Hematopoietic multipotent progenitor cell treated with erythropoietin and hydrocortisone succinate and interleukin-3 and kit ligand, for 17 days (in vitro differentiated cells): ENCODE results near the gene LIN28B.
"Not testable (repeated sequence)": the region's sequence is repeated elsewhere in the genome, so short reads cannot be mapped to it uniquely, and the experiment has no call there.

Experiments used
- DNase-seq: peaks from one replicate; pipeline ENCODE4 v3.0.0-alpha.2; 2015; ENCODE audit warnings: low spot score

LIN28B gene

GRCh38 chr6:105069821-105070445 is 113.0 kb downstream of the LIN28B start:
- DNase-seq = no peak

DNA sequence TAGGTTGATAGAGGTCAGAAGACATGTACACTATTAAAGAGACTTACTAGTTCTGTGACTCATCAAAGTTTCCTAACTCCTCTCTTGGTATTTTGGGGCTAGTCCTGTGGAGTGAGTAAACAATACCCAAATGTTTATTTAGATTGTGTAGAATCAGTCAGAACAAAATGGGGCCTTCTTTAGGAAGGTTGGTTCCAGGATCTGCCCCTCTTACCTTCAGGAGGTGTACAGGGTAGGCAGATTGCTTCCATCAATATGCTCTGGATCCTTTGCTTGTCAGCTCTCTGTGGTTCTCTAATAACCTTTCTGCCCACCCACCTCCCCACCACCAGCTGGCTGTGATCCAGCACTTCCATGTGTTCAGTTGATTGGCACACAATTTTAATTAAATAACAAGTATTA is 115.9 kb downstream of the LIN28B start:
- DNase-seq = no peak

DNA sequence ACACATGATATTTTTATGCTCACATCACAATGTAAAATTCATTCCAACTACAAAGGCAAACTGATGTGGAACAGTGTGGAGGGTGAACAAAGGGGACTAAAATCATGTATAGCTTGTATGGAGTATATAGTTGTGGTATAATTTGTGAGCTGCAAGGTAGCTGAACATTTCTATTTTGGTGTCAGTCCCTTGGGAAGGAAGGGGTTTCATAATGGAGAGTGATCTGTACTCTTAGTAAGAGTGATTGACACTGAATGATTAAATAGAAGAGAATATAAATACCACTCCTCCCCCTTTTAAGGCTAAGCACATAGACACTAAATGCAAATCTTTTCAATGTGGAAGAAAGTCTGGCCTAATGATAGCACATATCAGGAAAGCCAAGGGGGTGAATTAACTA is 118.3 kb downstream of the LIN28B start:
- DNase-seq = no peak

DNA sequence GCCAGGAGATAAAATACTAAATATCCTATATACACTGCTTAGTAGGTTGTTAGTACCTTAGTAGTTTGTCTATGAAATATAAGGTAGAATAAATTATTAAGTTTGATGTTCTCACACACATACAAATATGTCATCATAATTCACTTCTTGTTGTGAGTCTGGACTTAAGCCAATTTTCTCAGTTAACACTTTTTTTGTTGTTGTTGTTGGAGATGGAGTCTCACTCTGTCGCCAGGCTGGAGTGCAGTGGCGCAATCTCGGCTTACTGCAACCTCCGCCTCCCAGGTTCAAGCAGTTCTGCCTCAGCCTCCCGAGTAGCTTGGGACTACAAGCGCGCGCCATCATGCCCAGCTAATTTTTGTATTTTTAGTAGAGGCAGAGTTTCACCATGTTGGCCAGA is 119.5 kb downstream of the LIN28B start:
- not testable (repeated sequence) for DNase-seq

GRCh38 chr6:105077596-105078385 is 120.9 kb downstream of the LIN28B start:
- no peak for DNase-seq

DNA sequence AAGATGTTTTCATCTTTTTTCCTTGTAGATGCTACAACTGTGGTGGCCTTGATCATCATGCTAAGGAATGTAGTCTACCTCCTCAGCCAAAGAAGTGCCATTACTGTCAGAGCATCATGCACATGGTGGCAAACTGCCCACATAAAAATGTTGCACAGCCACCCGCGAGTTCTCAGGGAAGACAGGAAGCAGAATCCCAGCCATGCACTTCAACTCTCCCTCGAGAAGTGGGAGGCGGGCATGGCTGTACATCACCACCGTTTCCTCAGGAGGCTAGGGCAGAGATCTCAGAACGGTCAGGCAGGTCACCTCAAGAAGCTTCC is 121.4 kb downstream of the LIN28B start:
- no peak for DNase-seq

DNA sequence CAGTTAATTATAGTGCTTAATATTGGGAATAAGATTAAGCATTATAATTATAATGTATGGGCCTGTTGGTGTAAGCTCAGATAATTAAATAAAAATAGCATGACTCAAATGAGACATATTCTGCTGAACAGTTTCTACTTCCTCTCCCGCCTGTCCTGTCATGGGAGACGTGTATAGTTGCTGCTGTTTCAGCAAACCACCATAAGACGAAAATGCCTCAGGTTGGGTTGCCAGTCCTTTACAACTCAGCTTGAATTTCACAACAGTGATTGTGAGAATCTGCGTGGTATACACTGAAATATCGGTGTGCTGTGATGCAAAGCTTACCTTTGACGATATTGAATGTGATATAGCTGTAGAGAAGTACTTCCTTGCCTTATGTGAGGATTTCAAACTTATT is 123.4 kb downstream of the LIN28B start:
- DNase-seq = no peak

DNA sequence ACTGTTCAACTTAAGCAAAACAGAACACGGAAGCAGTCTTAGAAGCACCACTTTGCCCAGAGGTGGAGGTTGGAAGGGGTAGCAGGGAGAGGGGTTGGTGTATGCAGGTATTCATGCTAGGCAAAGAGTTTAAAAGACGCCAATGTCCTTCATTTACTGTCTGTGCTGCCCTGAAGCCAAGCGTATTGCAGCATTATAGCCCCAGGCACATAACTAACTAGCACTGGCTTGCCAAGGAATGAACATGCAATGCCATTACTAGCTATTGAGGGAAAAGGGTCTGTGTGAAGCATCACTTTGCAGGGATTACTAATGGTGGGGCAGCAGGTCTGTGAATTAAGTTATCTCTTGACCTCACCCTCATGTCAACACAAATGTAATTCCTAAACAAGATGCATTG is 124.8 kb downstream of the LIN28B start:
- not testable (repeated sequence) for DNase-seq

DNA sequence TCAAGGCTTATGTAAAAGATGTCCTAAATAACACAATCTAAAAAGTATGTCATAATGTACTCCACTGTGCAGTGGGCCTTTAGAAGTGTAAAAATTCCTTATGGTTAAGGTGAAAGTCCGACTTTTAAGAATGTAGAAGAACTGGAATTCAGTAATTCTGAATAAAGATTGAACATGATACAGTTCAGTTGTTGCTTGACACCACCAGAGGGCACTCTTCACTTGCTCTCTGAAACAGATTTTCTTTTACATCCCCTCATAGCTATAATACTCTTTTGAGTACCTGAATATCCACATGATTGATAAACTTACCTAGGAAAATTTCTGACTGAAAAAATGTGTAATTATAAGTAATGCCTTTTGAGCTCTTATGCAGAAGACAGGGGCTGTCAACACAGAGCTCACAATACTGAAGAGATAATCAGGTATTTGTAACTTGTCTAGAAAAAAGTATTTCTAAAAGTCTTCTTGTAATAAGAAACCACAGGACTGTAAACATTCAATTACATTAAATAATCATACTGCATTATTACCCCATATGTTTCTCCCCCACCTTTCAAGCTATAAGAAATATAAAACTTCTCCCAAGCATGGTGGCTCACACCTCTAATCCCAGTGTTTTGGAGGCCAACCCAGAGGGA is 130.8 kb downstream of the LIN28B start:
- DNase-seq = peak; percentile 26

GRCh38 chr6:105091140-105091829 is 134.4 kb downstream of the LIN28B start:
- DNase-seq = no peak

DNA sequence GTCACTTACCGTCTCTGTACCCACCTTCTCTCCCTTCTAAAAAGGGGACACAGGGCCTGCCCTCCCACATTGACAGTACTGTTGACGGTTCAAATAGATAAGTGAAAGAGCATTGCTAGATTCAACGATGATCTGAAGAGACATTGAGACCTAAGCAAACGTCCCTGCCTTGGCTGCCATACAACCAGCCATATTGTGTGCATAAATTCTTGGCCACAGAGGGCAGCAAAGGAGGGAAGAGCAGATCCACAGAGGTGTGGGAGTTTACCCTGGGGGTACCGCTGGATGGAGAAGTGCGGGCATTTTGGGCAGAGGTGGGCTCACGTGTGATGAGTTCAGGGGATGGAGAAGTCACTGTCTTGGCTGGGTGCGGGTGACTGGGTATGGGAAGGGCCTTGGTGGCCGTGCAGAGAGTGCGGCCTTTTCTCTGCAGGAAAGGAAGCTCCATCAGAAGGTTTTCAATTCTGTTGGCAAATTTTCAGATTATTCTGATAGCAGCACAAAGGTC is 137.3 kb downstream of the LIN28B start:
- no peak for DNase-seq

DNA sequence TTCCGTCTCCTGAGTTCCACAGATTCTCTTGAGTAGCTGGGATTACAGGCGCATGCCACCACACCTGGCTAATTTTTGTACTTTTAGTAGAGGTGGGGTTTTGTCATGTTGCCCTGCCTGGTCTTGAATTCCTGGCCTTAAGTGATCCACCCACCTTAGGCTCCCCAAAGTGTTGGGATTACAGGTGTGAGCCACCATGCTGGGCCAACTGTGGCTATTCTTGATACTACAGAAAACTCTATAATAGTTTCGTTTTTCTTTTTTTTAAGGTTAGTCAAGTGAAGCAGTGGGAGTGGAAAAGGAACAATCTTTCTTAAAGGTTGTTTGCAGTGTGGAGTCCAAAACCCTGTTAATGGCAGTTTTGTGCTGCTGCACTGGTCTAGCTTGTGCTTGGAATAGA is 138.2 kb downstream of the LIN28B start:
- DNase-seq = no peak

DNA sequence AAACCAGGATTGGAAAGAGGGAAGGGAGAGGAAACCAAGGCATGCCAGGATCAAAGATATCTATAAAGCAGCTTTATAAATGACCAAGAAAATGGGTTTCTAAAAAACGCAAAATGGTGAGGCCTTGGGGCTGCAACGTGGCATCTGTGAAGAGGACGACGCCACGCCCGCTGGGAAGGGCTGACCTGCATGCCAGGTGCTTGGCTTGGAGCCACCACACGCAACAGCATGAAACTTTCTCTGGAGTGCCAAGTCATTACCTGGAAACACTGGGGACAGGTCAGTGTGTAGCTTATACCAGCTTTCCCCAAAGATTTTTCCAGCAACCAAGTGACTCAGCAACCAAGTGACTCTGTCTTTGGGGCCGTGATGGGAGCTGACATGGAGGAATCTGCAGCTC is 140.4 kb downstream of the LIN28B start:
- DNase-seq = no peak

DNA sequence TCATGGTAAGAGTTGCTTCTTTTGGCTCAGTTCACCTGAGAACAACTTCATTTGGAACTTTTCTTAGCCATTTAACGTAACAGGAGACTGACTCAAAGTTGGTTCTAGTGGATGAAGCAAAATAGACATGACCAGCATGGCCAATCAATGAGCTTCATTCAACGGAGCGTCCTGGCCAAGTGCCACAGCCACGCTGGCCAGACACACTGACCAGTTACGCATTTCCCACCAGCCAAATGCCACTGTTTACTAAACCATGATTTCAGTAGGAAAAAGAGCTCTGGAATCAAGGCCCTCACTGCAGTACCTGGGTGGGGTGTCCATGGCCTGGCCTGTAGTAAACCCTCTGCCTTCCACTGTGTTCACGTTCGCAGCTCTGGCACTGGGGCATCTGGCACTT is 142.5 kb downstream of the LIN28B start:
- DNase-seq = no peak

- DNase-seq = no peak
These were observed 145.3 kb downstream of the LIN28B start for GRCh38 chr6:105102186-105102585.

DNA sequence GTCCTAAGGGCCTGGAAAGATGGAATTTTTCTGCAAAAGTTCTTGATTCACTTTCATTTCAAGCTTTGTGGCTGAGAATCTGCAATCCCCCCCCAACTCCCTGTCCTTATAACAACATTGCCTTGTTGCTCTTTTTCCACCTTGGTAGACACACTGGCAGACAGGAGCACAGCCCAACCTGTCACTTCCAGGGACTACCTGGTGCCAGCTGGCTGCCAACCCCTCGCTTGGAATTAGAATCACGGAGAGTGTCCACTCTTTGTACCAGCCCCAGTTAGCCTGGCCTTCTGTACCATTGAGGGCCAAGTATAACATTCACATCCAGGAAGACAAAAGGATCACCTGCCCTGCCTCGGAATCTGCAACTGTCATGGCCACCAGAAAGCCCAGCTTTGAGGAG is 148.2 kb downstream of the LIN28B start:
- no peak for DNase-seq

- no peak for DNase-seq
These were observed 149.4 kb downstream of the LIN28B start for GRCh38 chr6:105106260-105106659.

DNA sequence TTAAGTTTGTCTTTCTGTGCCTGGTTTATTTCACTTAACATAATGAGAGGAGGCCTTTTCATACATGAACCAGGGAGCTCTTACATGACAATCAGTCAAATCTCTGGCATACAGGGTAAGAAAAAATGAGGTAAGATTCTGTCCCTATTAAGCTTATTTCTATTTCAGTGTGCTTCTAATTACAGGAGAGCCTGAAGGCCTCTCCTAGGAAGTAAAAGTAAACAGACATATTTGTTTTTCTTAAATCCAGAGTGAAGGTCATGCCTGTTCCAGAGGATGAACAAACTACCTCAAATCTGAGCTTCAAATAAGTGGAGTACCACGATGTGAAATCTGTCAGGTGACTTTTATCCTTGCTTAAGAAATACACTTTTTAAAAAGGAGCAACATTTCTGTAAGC is 150.3 kb downstream of the LIN28B start:
- DNase-seq = no peak

DNA sequence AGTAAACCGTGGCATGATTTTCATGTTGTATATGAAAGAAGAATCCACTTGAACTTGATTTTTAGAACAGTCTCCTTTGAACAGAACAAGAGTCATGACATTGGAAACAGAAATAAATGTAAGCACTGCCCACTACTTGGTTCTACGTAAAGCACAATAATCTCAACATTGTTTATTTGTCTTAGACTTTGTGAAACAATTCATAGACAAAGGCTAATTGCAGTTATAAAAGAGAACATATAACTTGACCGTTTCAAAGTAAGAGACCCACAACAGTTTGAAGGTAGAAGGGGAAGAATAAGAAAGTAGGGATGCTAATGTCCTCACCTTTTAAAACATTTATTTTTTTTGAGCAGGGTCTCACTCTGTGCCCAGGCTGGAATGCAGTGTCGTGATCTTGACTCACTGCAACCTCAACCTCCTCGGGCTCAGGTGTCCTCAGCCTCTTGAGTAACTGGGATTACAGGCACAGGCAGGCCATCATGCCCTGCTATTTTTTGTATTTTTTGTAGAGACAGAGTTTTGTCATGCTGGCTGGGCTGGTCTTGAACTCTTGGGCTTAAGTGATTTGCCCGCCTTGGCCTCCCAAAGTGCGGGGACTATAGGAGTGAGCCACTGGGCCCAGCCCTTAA is 151.8 kb downstream of the LIN28B start:
- DNase-seq = no peak

DNA sequence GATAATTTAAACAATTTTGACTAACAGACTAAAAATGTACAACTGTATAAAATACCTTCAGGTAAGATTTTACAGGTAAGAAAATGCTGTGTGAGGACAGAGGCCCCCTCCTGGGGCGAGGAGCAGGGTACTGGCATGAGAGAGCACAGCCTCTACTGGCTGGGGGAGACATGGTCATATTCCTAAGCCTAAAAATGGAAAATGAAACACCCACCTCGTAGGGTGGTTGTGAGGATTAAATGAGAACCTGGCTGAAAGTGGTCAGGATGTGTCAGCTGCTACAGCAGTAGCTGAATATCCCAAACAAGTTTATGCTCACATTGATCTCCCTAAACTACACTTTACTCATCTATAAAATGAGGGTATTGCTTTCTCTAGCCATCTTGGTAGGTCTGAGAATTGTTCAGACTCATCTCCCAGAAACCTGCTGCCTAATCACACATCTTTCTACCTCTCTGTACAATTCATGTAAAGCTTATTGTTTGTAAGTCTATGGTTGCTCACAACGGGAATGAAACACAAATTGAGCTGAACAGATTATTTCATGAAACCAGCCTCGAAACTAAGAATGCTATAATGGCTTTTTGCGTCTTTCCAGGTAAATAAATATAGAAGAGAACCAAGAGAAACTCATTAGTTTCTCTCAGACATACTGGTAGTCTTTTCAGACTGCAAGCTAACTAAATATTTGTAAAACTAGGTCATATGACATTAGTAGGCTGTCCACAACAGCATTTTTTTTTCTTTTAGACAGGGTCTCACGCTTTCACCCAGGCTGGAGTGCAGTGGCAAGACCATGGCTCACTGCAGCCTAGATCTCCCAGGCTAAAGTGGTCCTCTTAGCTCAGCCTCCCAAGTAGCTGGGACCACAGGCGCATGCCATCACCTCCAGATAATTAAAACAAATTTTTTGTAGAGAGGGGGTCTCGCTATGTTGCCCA is 153.3 kb downstream of the LIN28B start:
- DNase-seq = no peak

DNA sequence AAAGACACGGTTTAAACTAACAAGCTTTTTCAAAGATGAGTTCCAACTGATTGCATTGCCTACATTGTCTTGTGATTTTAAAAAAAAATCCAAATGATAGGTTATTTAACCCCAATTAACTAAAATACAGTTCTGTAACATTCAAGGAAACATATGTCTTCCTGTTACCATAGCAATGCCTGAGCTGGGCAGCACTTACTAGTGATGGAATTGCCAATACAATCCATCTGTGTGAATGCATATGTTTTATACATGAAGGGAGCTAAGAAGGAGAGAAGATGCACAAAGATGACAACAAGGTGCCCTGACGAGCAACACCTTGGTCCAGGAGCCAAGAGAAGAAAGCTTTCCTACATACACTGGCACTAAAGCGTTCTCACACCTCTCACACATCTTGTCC is 154.2 kb downstream of the LIN28B start:
- DNase-seq = no peak
